Psoas muscle (tissue), 8 donors: ENCODE data around the gene PALLD. TPM values are rescaled to one million over a fixed set of nuclear protein-coding genes. Genes with fewer than 3 reads are reported as not detected.

ENCODE experiments used
- ATAC-seq, 4 donors: fragments of 200-7000 bp; cut with Tn5 transposase; one replicate each; pipeline ENCODE4 v1.9.1; 2020; ENCODE audit warnings: moderate library complexity in 3 of 4, mild to moderate bottlenecking in 2 of 4
- DNase-seq, 2 donors: peaks; one replicate each; pipeline ENCODE4 v3.0.0-alpha.2; 2020
- H3K27ac ChIP-seq: fragments of 200-600 bp; one replicate; pipeline ENCODE4 v1.8.0; 2022
- H3K27me3 ChIP-seq, 3 donors: fragments of 200-600 bp in 1 of 3; one replicate each; pipeline versions ENCODE4 v1.6.1 to v1.8.0; 2013 to 2022; ENCODE audit warnings: low read length in 2 of 3, mild to moderate bottlenecking in 2 of 3, moderate library complexity in 1 of 3; ENCODE audit not compliant: insufficient read depth in 3 of 3
- H3K36me3 ChIP-seq, 2 donors: fragments of 200-600 bp in 1 of 2; one replicate each; pipeline versions ENCODE4 v1.6.1 to v1.8.0; 2013 to 2022; ENCODE audit warnings: low read depth in 1 of 2, mild to moderate bottlenecking in 1 of 2, moderate library complexity in 1 of 2; ENCODE audit not compliant: insufficient read depth in 1 of 2
- H3K4me1 ChIP-seq: fragments of 200-600 bp; one replicate; pipeline ENCODE4 v1.8.0; 2022
- H3K4me3 ChIP-seq: fragments of 200-600 bp; one replicate; pipeline ENCODE4 v1.8.0; 2022; ENCODE audit warnings: mild to moderate bottlenecking
- H3K9me3 ChIP-seq: fragments of 200-600 bp; one replicate; pipeline ENCODE4 v1.8.0; 2022
- CTCF ChIP-seq: fragments of 200-600 bp; IDR thresholded peaks from one replicate; pipeline ENCODE4 v1.8.0; 2022; ENCODE audit warnings: antibody characterized with exemption
- WGBS, 3 donors: extraction: QIAGEN DNeasy Blood & Tissue Kit; methylation state at CpG; one replicate each; pipeline versions ENCODE4 v1.1.6 to v1.1.7; 2013; 5-methylcytosine and 5-hydroxymethylcytosine counted together
- intact Hi-C, 2 donors: fragments of 100-400 bp; cut with DNase I; formaldehyde crosslinking; loops; one replicate each; pipeline versions ENCODE4 v1.11.0 to v1.14.2; 2022
- polyA plus RNA-seq, 3 donors: library from polyadenylated mRNA; stranded (reverse); fragments of 200-250 nt; gene quantifications; one replicate each; pipeline ENCODE4 v1.2.3, GENCODE V29; 2013
- total RNA-seq, 4 donors: library from RNA; stranded (reverse); fragmentation: NEBNext Ultra II Directional in 2 of 4; extraction: Animal tissue kit (Norgen Biotek cat#: 25700) in 2 of 4; gene quantifications; one replicate each; pipeline versions ENCODE4 v1.2.1 to v1.2.4, GENCODE V29; 2021 to 2023
- donor health status: healthy with polysubstance abuse.
- donor health status: DM: no; HTN: no; CAD: no; lungs with moderate emphysema.
- donor health status: Bipolar disorder and iron deficiency.
- donor health status: healthy.
- donor health status: DM: yes; HTN: yes; CAD: no.
- donor health status: DM: no; HTN: no; CAD: no.
- donor health status: DM: no; HTN: no; CAD: no.
- donor health status: DM: yes; HTN: yes; CAD: no.

PALLD gene
- total and polyA plus RNA-seq, 7 donors: 19.2 to 245 (median 168) TPM

- peak overlapping the region; percentile 76 for H3K27ac ChIP-seq
- no peak for TF ChIP-seq CTCF
- no peaks in the 10 kb centered on the region for H3K27me3 ChIP-seq
- ATAC-seq (peak; percentile 83 to 94 (median 91)), DNase-seq (peak in 1 of 2 donors; percentile 48)
- peaks cover 6 to 19% of the 10 kb centered on the region in 2 donors for H3K36me3 ChIP-seq
- H3K9me3 ChIP-seq: no peaks in the 10 kb centered on the region
- intact Hi-C loops: loop anchor here in 1 of 2 donors (10.0 kb wide), 1 partner anchor 92 kb away; no protein-coding TSS in a partner anchor
- WGBS, 3 donors: 32 to 46% (median 42%) methylated on average over 6 of the region's 6 CpGs
- peaks cover 6% of the 10 kb centered on the region for H3K4me1 ChIP-seq
- H3K4me3 ChIP-seq: peak overlapping the region; percentile 55
Measured at GRCh38 chr4:168677063-168677462, 180.2 kb downstream of the PALLD start.

GRCh38 chr4:168677879-168678278 lies 181.0 kb downstream of the PALLD start:
- no peak overlapping the region for H3K4me3 ChIP-seq
- no peaks in the 10 kb centered on the region for H3K27me3 ChIP-seq
- peaks cover 6 to 23% of the 10 kb centered on the region in 2 donors for H3K36me3 ChIP-seq
- no peaks in the 10 kb centered on the region for H3K9me3 ChIP-seq
- peak in 2 of 4 donors; percentile 7 to 18 for ATAC-seq
- DNase-seq: no peak
- H3K27ac ChIP-seq: peak overlapping the region; percentile 76
- 87 to 90% (median 89%) methylated on average over 11 of the region's 11 CpGs for WGBS, 3 donors
- intact Hi-C loops: loop anchor here in 1 of 2 donors (10.0 kb wide), 1 partner anchor 93 kb away; no protein-coding TSS in a partner anchor
- peaks cover 6% of the 10 kb centered on the region for H3K4me1 ChIP-seq
- TF ChIP-seq CTCF: no peak

- H3K27ac ChIP-seq: no peak overlapping the region
- 96 to 98% (median 98%) methylated on average over 8 of the region's 8 CpGs for WGBS, 3 donors
- peaks cover 6% of the 10 kb centered on the region for H3K4me1 ChIP-seq
- DNase-seq: no peak
- no peak overlapping the region for H3K4me3 ChIP-seq
- H3K36me3 ChIP-seq: peaks cover 6 to 33% of the 10 kb centered on the region in 2 donors
- no peak for TF ChIP-seq CTCF
- intact Hi-C loops: loop anchor here in 1 of 2 donors (10.0 kb wide), 1 partner anchor 94 kb away; no protein-coding TSS in a partner anchor
- peak in 1 of 4 donors; percentile 8 for ATAC-seq
- no peaks in the 10 kb centered on the region for H3K9me3 ChIP-seq
- H3K27me3 ChIP-seq: no peaks in the 10 kb centered on the region
Measured at GRCh38 chr4:168678751-168679366, 182.0 kb downstream of the PALLD start.

GRCh38 chr4:168679397-168679796 lies 182.5 kb downstream of the PALLD start:
- Histone ChIP-seq H3K27me3 (no peaks in the 10 kb centered on the region), H3K9me3 (no peaks in the 10 kb centered on the region), H3K4me1 (peaks cover 6% of the 10 kb centered on the region), H3K4me3 (no peak overlapping the region), H3K27ac (no peak overlapping the region), H3K36me3 (peaks cover 4 to 38% of the 10 kb centered on the region in 2 donors)
- intact Hi-C loops: loop anchor here in 1 of 2 donors (10.0 kb wide), 1 partner anchor 95 kb away; no protein-coding TSS in a partner anchor
- DNase-seq: no peak
- TF ChIP-seq CTCF: no peak
- 98 to 100% (median 99%) methylated on average over 3 of the region's 3 CpGs for WGBS, 3 donors
- no peak for ATAC-seq
